Activated gamma-delta T cell (primary cell): ENCODE results near the gene BRIX1.
"Not testable (repeated sequence)": the region's sequence is repeated elsewhere in the genome, so short reads cannot be mapped to it uniquely, and the experiment has no call there.

ENCODE experiments used
- DNase-seq: peaks from one replicate; lab custom pipeline; 2025; lab: John Stamatoyannopoulos, UW

The BRIX1 gene

GRCh38 chr5:34967540-34967939 lies 52.0 kb downstream of the BRIX1 start:
- no peak for DNase-seq

- DNase-seq = no peak
Observed at GRCh38 chr5:34968258-34968657, 52.7 kb downstream of the BRIX1 start.

DNA sequence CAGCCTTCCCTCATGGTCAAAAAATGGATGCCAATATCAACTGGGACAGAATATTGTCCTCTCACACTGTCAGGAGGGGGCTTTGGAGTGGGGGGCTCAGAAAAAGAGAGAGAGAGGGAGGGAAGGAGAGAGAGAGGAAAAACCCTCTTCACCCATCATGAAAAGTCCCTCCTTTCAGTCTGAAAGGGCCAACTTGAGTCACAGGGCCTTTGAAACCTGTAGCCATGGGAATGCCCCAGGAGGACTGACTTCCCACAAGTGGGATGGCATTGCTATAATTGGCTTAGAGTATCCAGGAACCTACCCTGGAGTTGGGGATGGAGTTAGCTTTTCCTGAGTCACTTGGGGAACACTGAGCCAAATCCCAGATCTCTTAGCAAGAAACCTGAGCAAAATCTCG lies 55.0 kb downstream of the BRIX1 start:
- no peak for DNase-seq

DNA sequence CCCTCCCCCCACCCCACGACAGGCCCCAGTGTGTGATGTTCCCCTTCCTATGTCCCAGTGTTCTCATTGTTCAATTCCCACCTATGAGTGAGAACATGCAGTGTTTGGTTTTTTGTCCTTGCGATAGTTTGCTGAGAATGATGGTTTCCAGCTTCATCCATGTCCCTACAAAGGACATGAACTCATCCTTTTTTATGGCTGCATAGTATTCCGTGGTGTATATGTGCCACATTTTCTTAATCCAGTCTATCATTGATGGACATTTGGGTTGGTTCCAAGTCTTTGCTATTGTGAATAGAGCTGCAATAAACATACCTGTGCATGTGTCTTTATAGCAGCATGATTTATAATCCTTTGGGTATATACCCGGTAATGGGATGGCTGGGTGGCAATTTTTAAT lies 56.1 kb downstream of the BRIX1 start:
- DNase-seq = not testable (repeated sequence)
